ENCODE results near the gene CAPZB.
"Not testable (repeated sequence)": the region's sequence is repeated elsewhere in the genome, so short reads cannot be mapped to it uniquely, and the experiment has no call there.

Gene CAPZB

GRCh38 chr1:19502284-19502683, 16.9 kb upstream of the CAPZB start:
- in situ Hi-C loops (cut with HindIII; ENCODE audit: low sequenced_read_pairs), result loop anchor here (5.0 to 10.0 kb wide), 2 partner anchors 57 to 80 kb away; no protein-coding TSS in a partner anchor

GRCh38 chr1:19499887-19500286, 14.5 kb upstream of the CAPZB start:
- in situ Hi-C loops (cut with HindIII; ENCODE audit: low sequenced_read_pairs), result loop anchor here (5.0 to 10.0 kb wide), 2 partner anchors 55 to 82 kb away; no protein-coding TSS in a partner anchor

- in situ Hi-C loops (cut with HindIII; ENCODE audit: low sequenced_read_pairs), result not testable (repeated sequence)
These were observed 12.1 kb upstream of the CAPZB start for GRCh38 chr1:19497443-19497842.

- in situ Hi-C loops (cut with HindIII; ENCODE audit: low sequenced_read_pairs), result no loop called here
These were observed 11.2 kb upstream of the CAPZB start for GRCh38 chr1:19496527-19496874.

- in situ Hi-C loops (cut with HindIII; ENCODE audit: low sequenced_read_pairs), result no loop called here
These were observed 10.6 kb upstream of the CAPZB start for GRCh38 chr1:19495799-19496526.

- in situ Hi-C loops (cut with HindIII; ENCODE audit: low sequenced_read_pairs), result no loop called here
These were observed 9.8 kb upstream of the CAPZB start for GRCh38 chr1:19495000-19495656.

GRCh38 chr1:19493547-19493946, 8.2 kb upstream of the CAPZB start:
- in situ Hi-C loops (cut with HindIII; ENCODE audit: low sequenced_read_pairs), result no loop called here

- in situ Hi-C loops (cut with HindIII; ENCODE audit: low sequenced_read_pairs), result loop anchor here (5.0 kb wide), 1 partner anchor 137 kb away; no protein-coding TSS in a partner anchor
These were observed 4.7 kb upstream of the CAPZB start for GRCh38 chr1:19489996-19490395.

- in situ Hi-C loops (cut with HindIII; ENCODE audit: low sequenced_read_pairs), result loop anchor here (5.0 kb wide), 1 partner anchor 139 kb away; no protein-coding TSS in a partner anchor
These were observed 2.8 kb upstream of the CAPZB start for GRCh38 chr1:19488136-19488535.

- in situ Hi-C loops (cut with HindIII; ENCODE audit: low sequenced_read_pairs), result loop anchor here (5.0 kb wide), 3 partner anchors 53 to 142 kb away; a partner anchor contains a TSS
These were observed 459 bp downstream of the CAPZB start for GRCh38 chr1:19484798-19485361.

GRCh38 chr1:19484338-19484797, 971 bp downstream of the CAPZB start:
- in situ Hi-C loops (cut with HindIII; ENCODE audit: low sequenced_read_pairs), result loop anchor here (5.0 kb wide), 2 partner anchors 52 to 113 kb away; a partner anchor contains a TSS

GRCh38 chr1:19483691-19484090, 1.6 kb downstream of the CAPZB start:
- in situ Hi-C loops (cut with HindIII; ENCODE audit: low sequenced_read_pairs), result loop anchor here (5.0 kb wide), 2 partner anchors 51 to 114 kb away; a partner anchor contains a TSS

- in situ Hi-C loops (cut with HindIII; ENCODE audit: low sequenced_read_pairs), result loop anchor here (5.0 kb wide), 2 partner anchors 51 to 114 kb away; a partner anchor contains a TSS
These were observed 2.1 kb downstream of the CAPZB start for GRCh38 chr1:19483261-19483660.

GRCh38 chr1:19481826-19482398, 3.4 kb downstream of the CAPZB start:
- in situ Hi-C loops (cut with HindIII; ENCODE audit: low sequenced_read_pairs), result loop anchor here (5.0 kb wide), 2 partner anchors 50 to 115 kb away; a partner anchor contains a TSS

GRCh38 chr1:19480282-19480681, 5.1 kb downstream of the CAPZB start:
- in situ Hi-C loops (cut with HindIII; ENCODE audit: low sequenced_read_pairs), result loop anchor here (5.0 kb wide), 2 partner anchors 48 to 117 kb away; a partner anchor contains a TSS

- in situ Hi-C loops (cut with HindIII; ENCODE audit: low sequenced_read_pairs), result loop anchor here (5.0 kb wide), 2 partner anchors 47 to 118 kb away; a partner anchor contains a TSS
These were observed 5.8 kb downstream of the CAPZB start for GRCh38 chr1:19479351-19480120.

- in situ Hi-C loops (cut with HindIII; ENCODE audit: low sequenced_read_pairs), result no loop called here
These were observed 7.0 kb downstream of the CAPZB start for GRCh38 chr1:19478322-19478721.

GRCh38 chr1:19477284-19478249, 7.8 kb downstream of the CAPZB start:
- in situ Hi-C loops (cut with HindIII; ENCODE audit: low sequenced_read_pairs), result no loop called here

Measured in endothelial cell of hepatic sinusoid (primary cell).